ENCODE results near the gene BHLHE40.
A peak's percentile ranks its signal among the peaks of the same experiment; 100 is the strongest.

The BHLHE40 gene

DNA sequence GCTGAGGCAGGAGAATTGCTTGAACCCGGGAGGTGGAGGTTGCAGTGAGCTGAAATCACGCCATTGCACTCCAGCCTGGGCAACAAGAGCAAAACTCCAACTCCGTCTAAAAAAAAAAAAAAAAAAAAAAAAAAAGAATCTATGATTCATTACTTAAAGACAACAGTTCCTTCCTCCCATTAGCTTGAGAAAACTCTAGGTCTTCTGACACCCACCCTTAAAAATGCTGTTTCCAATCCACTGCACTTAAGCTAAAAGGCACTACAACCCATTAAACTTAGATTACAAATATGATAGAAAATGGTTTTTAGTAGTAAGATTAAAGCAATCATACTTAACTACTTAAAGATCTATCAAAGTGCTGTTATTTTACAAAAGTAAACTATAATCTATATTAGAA, 40.0 kb upstream of the BHLHE40 start:
- Histone ChIP-seq H3K4me3 (no peak overlapping the region), H3K27ac (no peak overlapping the region)
- no peak for DNase-seq (ENCODE audit: low spot score)
- TF ChIP-seq, protein P1, sequence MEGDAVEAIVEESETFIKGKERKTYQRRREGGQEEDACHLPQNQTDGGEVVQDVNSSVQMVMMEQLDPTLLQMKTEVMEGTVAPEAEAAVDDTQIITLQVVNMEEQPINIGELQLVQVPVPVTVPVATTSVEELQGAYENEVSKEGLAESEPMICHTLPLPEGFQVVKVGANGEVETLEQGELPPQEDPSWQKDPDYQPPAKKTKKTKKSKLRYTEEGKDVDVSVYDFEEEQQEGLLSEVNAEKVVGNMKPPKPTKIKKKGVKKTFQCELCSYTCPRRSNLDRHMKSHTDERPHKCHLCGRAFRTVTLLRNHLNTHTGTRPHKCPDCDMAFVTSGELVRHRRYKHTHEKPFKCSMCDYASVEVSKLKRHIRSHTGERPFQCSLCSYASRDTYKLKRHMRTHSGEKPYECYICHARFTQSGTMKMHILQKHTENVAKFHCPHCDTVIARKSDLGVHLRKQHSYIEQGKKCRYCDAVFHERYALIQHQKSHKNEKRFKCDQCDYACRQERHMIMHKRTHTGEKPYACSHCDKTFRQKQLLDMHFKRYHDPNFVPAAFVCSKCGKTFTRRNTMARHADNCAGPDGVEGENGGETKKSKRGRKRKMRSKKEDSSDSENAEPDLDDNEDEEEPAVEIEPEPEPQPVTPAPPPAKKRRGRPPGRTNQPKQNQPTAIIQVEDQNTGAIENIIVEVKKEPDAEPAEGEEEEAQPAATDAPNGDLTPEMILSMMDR (IDR thresholded peaks at IDR 0.05), result no peak

DNA sequence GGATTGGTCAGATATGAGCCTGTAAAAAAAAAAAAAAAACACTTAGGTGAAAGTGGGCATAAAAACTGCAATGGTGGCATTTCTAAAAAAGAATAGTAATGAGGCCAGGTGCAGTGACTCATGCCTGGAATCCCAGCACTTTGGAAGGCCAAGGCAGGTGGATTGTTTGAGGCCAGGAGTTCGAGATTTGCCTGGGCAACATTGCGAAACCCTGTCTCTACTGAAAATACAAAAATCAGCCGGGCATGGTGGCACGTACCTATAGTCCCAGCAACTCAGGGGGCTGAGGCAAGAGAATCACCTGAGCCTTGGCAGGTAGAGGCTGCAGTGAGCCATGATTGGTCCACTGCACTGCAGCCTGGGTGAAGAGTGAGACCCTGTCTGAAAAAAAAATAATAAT, 38.3 kb upstream of the BHLHE40 start:
- TF ChIP-seq, protein P1 (IDR thresholded peaks at IDR 0.05), result no peak
- Histone ChIP-seq H3K27ac (no peak overlapping the region), H3K4me3 (no peak overlapping the region)
- DNase-seq (ENCODE audit: low spot score), result no peak

DNA sequence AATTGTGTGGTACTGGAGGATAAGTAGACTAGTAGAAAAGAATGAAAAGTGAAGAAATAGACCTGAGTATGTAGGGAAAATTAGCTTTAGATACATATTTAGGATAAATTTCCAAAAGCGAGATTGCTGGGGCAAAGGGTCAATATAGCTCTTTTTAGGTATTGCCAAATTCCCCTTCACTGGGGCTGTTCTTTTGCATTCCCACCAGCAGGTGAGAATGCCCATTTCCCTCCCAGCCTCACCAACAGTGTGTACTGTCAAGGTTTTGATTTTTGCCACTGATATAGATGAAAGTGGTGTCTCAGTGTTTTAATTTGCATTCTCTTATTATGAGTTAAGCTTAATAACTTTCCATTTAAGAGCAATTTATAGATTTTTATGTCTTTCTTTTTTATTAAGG, 35.7 kb upstream of the BHLHE40 start:
- no peak for DNase-seq (ENCODE audit: low spot score)
- TF ChIP-seq, protein P1 (IDR thresholded peaks at IDR 0.05), result no peak
- Histone ChIP-seq H3K4me3 (no peak overlapping the region), H3K27ac (no peak overlapping the region)

DNA sequence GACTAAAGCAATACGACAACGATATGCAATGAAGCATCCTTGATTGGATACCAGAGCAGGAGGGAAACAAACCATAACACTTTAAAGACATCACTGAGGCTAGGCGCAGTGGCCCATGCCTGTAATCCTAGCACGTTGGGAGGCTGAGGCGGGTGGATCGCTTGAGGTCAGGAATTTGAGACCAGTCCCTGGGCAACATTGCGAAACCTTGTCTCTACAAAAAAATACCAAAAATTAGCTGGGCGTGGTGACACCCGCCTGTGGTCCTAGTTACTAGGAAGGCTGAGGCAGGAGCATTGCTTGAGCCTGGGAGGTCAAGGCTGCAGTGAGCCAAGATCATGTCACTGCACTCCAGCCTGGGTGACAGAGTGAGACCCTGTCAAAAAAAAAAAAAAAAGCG, 33.9 kb upstream of the BHLHE40 start:
- DNase-seq (ENCODE audit: low spot score), result no peak
- Histone ChIP-seq H3K4me3 (no peak overlapping the region), H3K27ac (no peak overlapping the region)
- TF ChIP-seq, protein P1 (IDR thresholded peaks at IDR 0.05), result no peak

DNA sequence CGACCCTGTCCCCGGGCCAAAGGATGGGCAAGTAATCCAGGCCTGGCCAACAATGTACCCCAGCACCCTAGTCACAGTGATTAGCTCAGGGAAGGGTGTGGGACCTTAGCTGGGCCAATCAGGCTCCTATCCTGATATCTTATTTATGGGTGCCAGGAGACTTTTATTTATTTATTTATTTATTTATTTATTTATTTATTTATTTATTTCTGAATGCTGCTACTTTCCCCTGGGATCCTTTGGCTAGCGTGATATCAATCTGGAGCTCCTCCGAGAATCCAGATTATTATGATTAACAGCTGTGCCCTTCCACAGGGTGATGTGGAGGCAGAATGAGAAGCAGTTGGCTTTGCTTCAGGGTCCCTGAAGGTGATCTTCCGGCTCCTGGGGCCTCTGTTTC, 32.2 kb upstream of the BHLHE40 start:
- DNase-seq (ENCODE audit: low spot score), result no peak
- no peak overlapping the region for H3K27ac ChIP-seq
- TF ChIP-seq, protein P1 (IDR thresholded peaks at IDR 0.05), result no peak
- H3K4me3 ChIP-seq, result no peak overlapping the region

DNA sequence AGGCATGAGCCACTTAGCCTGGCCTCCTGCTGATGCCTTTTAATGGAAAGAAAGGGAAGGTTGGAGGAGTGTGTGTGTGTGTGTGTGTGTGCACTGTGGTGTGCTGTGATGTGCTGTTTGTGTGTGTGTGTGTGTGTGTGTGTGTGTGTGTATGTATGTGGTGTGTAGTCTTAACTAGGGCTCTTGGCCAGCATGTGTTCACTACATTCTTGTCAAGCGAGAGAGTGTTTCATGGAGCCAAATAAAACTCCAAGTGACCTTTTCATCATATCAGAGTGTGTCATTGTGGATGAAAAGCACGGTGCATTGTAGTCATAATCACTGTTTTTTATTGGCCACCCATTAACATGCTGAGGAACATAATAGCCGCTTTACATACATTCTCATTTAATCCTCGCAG, 30.8 kb upstream of the BHLHE40 start:
- no peak for DNase-seq (ENCODE audit: low spot score)
- H3K27ac ChIP-seq, result no peak overlapping the region
- TF ChIP-seq, protein P1 (IDR thresholded peaks at IDR 0.05), result no peak

DNA sequence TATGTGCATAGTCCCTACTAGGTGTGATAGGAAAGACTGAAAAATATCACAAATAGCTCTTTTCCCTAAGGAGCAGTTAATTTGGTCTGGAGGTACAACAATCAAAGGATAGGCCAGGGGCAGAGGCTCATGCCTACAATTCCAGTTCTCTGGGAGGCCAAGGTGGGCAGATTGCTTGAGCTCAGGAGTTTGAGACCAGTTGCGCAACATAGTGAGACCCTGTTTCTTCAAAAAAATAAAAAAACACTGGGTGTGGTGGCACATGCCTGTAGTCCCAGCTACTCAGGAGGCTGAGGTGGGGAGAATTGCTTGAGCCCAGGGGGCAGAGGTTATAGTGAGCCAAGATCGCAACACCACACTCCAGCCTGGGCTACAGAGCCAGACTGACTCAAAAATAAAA, 30.2 kb upstream of the BHLHE40 start:
- no peak overlapping the region for H3K4me3 ChIP-seq
- TF ChIP-seq, protein P1 (IDR thresholded peaks at IDR 0.05), result no peak
- no peak for DNase-seq (ENCODE audit: low spot score)
- peak overlapping the region in 1 of 2 donors; percentile 13 for H3K27ac ChIP-seq

More for the DNA sequence above, 30.8 kb upstream of the BHLHE40 start:
- H3K4me3 ChIP-seq, result no peak overlapping the region

Measured in coronary artery (tissue), 2 donors.